ENCODE measurements around the gene TRIM3. TPM values are rescaled to one million over a fixed set of nuclear protein-coding genes. Genes with fewer than 3 reads are reported as not detected.

TRIM3 gene
- total and polyA plus RNA-seq, 2 donors (not counting 1 experiment from before 2014, with no cell fraction given), result 11.4 to 20.1 TPM

GRCh38 chr11:6459099-6459450, 14.7 kb downstream of the TRIM3 start:
- Mint-ChIP-seq H3K9me3 (ENCODE audit: insufficient read depth) (no peaks in the 10 kb centered on the region), H3K4me1 (no peaks in the 10 kb centered on the region), H3K4me3 (no peak overlapping the region), H3K27ac (no peak overlapping the region), H3K27me3 (no peaks in the 10 kb centered on the region)
- Histone ChIP-seq H3K9me3 (ENCODE audit: control extremely low read depth in 1 of 3, control insufficient read depth in 2 of 3, insufficient read depth in 1 of 3, low read length in 2 of 3) (no peaks in the 10 kb centered on the region), H4K20me1 (ENCODE audit: control insufficient read depth, insufficient read depth, low read length, poor library complexity, severe bottlenecking) (no peaks in the 10 kb centered on the region), H3K27ac (ENCODE audit: low read length in 2 of 2) (no peak overlapping the region), H3K4me1 (ENCODE audit: control insufficient read depth in 2 of 2, insufficient read depth in 2 of 2, low read length in 2 of 2) (no peaks in the 10 kb centered on the region), H3K27me3 (replicated peaks in 1 of 4; ENCODE audit: control extremely low read depth in 1 of 4, control insufficient read depth in 3 of 4, insufficient read depth in 4 of 4, low read length in 3 of 4) (no peaks in the 10 kb centered on the region), H3K9ac (ENCODE audit: low read length) (no peak overlapping the region), H3K4me2 (replicated peaks; ENCODE audit: low read depth, low read length, poor library complexity, severe bottlenecking) (no peak overlapping the region), H3K4me3 (ENCODE audit: control extremely low read depth in 1 of 5, extremely low read depth in 1 of 5, insufficient read depth in 1 of 5, low read depth in 2 of 5, low read length in 4 of 5) (no peak overlapping the region), H3K36me3 (replicated peaks in 1 of 2; ENCODE audit: control extremely low read depth in 1 of 2, control insufficient read depth in 1 of 2, extremely low read depth in 1 of 2, insufficient read depth in 2 of 2, low read length in 1 of 2) (peaks cover 0 to 14% of the 10 kb centered on the region in 2 experiments), H3K79me2 (ENCODE audit: control insufficient read depth, insufficient read depth, low read length) (no peaks in the 10 kb centered on the region), H2AFZ (ENCODE audit: insufficient read depth, low read depth, low read length, poor library complexity, severe bottlenecking) (no peak overlapping the region)
- CTCF ChIA-PET, result interaction anchor here (1.0 to 1.5 kb wide), 2 partner anchors 15 to 81 kb away, joined by 3 to 6 read pairs; no protein-coding TSS in a partner anchor
- no peak for ATAC-seq (ENCODE audit: low read depth)
- intact Hi-C loops (cut with micrococcal nuclease), result no loop called here
- WGBS (ENCODE audit: insufficient coverage), result no CpG with 5 or more reads among the region's 1 CpG
- TF ChIP-seq EZH2 (IDR thresholded peaks at IDR 0.05; ENCODE audit: borderline replicate concordance, insufficient read depth, low read depth, low read length, poor library complexity, severe bottlenecking), result no peak
- TF ChIP-seq CTCF (IDR thresholded peaks at IDR 0.05), result no peak
- POLR2A ChIA-PET, result no interaction called here
- DNase-seq, result no peak

- H3K27me3 Mint-ChIP-seq, result no peaks in the 10 kb centered on the region
- intact Hi-C loops (cut with micrococcal nuclease), result no loop called here
- no peak overlapping the region for H3K4me3 Mint-ChIP-seq
- TF ChIP-seq EZH2 (IDR thresholded peaks at IDR 0.05; ENCODE audit: borderline replicate concordance, insufficient read depth, low read depth, low read length, poor library complexity, severe bottlenecking) (no peak), CTCF (IDR thresholded peaks at IDR 0.05) (no peak)
- no peaks in the 10 kb centered on the region for H4K20me1 ChIP-seq (ENCODE audit: control insufficient read depth, insufficient read depth, low read length, poor library complexity, severe bottlenecking)
- ChIA-PET CTCF (interaction anchor here (1.0 kb wide), 1 partner anchor 80 kb away, joined by 3 read pairs; no protein-coding TSS in a partner anchor), POLR2A (no interaction called here)
- H3K36me3 ChIP-seq (replicated peaks in 1 of 2; ENCODE audit: control extremely low read depth in 1 of 2, control insufficient read depth in 1 of 2, extremely low read depth in 1 of 2, insufficient read depth in 2 of 2, low read length in 1 of 2), result peaks cover 0 to 18% of the 10 kb centered on the region in 2 experiments
- 56% methylated on average over 1 of the region's 2 CpGs for WGBS (ENCODE audit: insufficient coverage)
- H3K79me2 ChIP-seq (ENCODE audit: control insufficient read depth, insufficient read depth, low read length), result no peaks in the 10 kb centered on the region
- H3K4me2 ChIP-seq (replicated peaks; ENCODE audit: low read depth, low read length, poor library complexity, severe bottlenecking), result no peak overlapping the region
- no peak overlapping the region for H3K27ac Mint-ChIP-seq
- H3K27ac ChIP-seq (ENCODE audit: low read length in 2 of 2), result no peak overlapping the region
- H3K9me3 Mint-ChIP-seq (ENCODE audit: insufficient read depth), result no peaks in the 10 kb centered on the region
- no peak for ATAC-seq (ENCODE audit: low read depth)
- H3K27me3 ChIP-seq (replicated peaks in 1 of 4; ENCODE audit: control extremely low read depth in 1 of 4, control insufficient read depth in 3 of 4, insufficient read depth in 4 of 4, low read length in 3 of 4), result no peaks in the 10 kb centered on the region
- H3K9ac ChIP-seq (ENCODE audit: low read length), result no peak overlapping the region
- no peaks in the 10 kb centered on the region for H3K4me1 Mint-ChIP-seq
- H3K4me3 ChIP-seq (ENCODE audit: control extremely low read depth in 1 of 5, extremely low read depth in 1 of 5, insufficient read depth in 1 of 5, low read depth in 2 of 5, low read length in 4 of 5), result no peak overlapping the region
- H3K9me3 ChIP-seq (ENCODE audit: control extremely low read depth in 1 of 3, control insufficient read depth in 2 of 3, insufficient read depth in 1 of 3, low read length in 2 of 3), result no peaks in the 10 kb centered on the region
- H3K4me1 ChIP-seq (ENCODE audit: control insufficient read depth in 2 of 2, insufficient read depth in 2 of 2, low read length in 2 of 2), result no peaks in the 10 kb centered on the region
- no peak for DNase-seq
- no peak overlapping the region for H2AFZ ChIP-seq (ENCODE audit: insufficient read depth, low read depth, low read length, poor library complexity, severe bottlenecking)
Measured at GRCh38 chr11:6458352-6459098, 15.2 kb downstream of the TRIM3 start.
